Left lung (tissue), 10 donors: ENCODE measurements around the gene ZNF583. TPM values are rescaled to one million over a fixed set of nuclear protein-coding genes. Genes with fewer than 3 reads are reported as not detected.
A peak's percentile ranks its signal among the peaks of the same experiment; 100 is the strongest.

Source experiments
- ATAC-seq: fragments of 200-7000 bp; cut with Tn5 transposase; one replicate; pipeline ENCODE4 v1.9.1; 2020; ENCODE audit warnings: moderate library complexity
- DNase-seq, 4 donors: peaks; one replicate each; pipeline ENCODE4 v3.0.0-alpha.2; 2013 to 2020
- H3K27ac ChIP-seq, 2 donors: fragments of 200-600 bp; sonication (generic) in 1 of 2; one replicate each; pipeline versions ENCODE4 v1.5.0 to v1.8.0; 2020 to 2021
- H3K27me3 ChIP-seq, 2 donors: fragments of 200-600 bp; sonication (generic) in 1 of 2; one replicate each; pipeline versions ENCODE4 v1.5.0 to v1.8.0; 2020 to 2021
- H3K36me3 ChIP-seq, 2 donors: fragments of 200-600 bp; sonication (generic) in 1 of 2; one replicate each; pipeline versions ENCODE4 v1.5.0 to v1.8.0; 2020 to 2021
- H3K4me1 ChIP-seq, 2 donors: fragments of 200-600 bp; one replicate each; pipeline ENCODE4 v1.8.0; 2021
- H3K4me3 ChIP-seq, 2 donors: fragments of 200-600 bp; sonication (generic) in 1 of 2; one replicate each; pipeline versions ENCODE4 v1.5.0 to v1.8.0; 2020 to 2021; ENCODE audit warnings: mild to moderate bottlenecking in 1 of 2
- H3K9me3 ChIP-seq, 2 donors: fragments of 200-600 bp; sonication (generic) in 1 of 2; one replicate each; pipeline versions ENCODE4 v1.5.0 to v1.8.0; 2020 to 2021
- intact Hi-C, 2 donors: fragments of 100-400 bp; cut with DNase I; formaldehyde crosslinking; loops; one replicate each; pipeline versions ENCODE4 v1.11.2 to v1.14.2; 2022
- polyA plus RNA-seq, 6 donors: library from polyadenylated mRNA; unstranded; fragments of 120-200 nt; gene quantifications; one replicate each; pipeline ENCODE4 v1.2.1, GENCODE V29; 2013; ENCODE audit not compliant: insufficient read length in 6 of 6
- total RNA-seq, 2 donors: library from RNA; stranded (reverse); fragmentation: NEBNext Ultra II Directional; extraction: Animal tissue kit (Norgen Biotek cat#: 25700); gene quantifications; one replicate each; pipeline ENCODE4 v1.2.1, GENCODE V29; 2021
- TF ChIP-seq, protein P1 (sequence below), 2 donors: fragments of 200-600 bp; sonication (generic) in 1 of 2; IDR thresholded peaks; one replicate each; pipeline versions ENCODE4 v1.5.0 to v1.8.0; 2021; ENCODE audit warnings: antibody characterized with exemption in 2 of 2
- donor health status: DM: no; HTN: yes; CAD: no.
- donor health status: DM: no; HTN: no; CAD: no.

ZNF583 gene
- total and polyA plus RNA-seq, 8 donors: 4.8 to 13.8 (median 11.0) TPM

DNA sequence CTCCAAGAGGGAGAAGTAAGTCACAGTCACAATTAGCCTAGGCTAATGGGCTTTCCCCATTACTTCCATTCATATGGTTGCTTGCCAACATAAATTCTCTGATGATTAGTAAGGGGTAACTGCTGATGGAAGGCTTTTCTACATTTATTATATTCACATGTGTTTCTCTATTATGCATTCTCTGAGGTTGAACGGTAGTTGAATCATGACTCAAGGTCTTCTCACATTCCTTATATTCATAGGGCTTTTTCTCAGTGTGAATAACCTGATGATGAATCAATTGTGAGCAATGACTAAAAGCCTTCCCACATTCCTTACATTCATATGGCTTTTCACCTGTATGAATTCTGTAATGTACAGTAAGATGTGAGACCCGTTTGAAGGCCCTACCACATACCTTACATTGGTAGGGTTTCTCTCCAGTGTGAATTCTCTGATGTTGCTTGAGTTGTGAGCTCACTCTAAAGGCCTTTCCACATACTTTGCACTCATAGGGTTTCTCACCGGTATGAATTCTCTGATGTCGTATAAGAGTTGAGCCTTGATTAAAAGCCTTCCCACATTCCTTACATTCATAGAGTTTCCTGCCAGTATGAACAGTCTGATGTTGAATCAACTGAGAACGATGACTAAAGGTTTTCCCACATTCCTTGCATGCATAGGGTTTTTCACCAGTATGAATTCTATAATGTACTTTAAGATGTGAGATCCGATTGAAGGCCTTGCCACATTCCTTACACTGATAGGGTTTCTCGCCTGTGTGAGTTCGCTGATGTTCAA, 20.1 kb upstream of the ZNF583 start:
- intact Hi-C loops: no loop called here

DNA sequence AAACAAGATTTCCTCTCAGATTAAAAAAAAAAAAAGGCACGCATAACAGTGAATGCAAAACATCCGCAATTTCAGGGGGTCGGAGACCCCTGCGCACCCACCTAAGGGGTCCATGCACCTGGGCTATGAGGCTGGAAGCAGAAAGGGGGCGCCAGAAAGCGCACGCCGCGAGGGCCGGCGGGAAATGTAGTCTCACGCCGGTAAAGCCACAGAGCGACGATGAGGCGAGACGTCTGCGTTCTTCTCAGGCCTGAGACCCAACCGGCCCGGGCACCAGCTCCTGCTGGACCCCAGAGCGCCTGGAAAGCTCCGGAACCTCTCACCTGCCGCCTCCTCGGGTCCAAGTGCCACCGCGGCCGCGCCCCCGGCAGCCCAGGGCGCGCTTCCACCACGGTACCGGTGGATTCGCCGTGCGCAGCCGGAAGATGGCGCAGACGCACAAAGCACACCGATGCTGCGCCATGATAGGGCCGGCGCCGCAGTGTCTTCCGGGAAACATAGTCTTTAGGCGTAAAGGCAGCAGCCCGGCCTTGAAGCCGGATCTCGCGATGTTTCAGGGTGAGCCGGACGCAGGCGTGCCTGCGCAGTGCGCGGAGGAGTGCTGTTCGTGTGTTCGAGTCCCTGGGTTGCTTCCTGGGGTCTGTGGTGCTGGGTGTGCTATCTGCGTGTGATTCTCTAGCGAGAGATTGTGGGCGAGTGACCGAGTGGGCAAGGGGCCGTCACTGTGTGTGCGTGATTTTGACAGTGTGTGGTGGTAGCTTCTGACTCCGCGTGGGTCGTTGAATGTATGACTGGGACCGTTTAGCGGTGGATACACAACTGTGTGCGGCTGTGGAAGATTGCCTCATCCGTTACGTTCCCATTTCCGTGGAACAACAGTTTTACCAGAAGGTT, 10.8 kb upstream of the ZNF583 start, which contains the start of gene ZNF582:
Gene ZNF582 (minus strand): TSS at position 416 of the 894 bp plus-strand sequence. CDS start 1,782 bp downstream, outside the sequence.
- TF ChIP-seq, protein P1, sequence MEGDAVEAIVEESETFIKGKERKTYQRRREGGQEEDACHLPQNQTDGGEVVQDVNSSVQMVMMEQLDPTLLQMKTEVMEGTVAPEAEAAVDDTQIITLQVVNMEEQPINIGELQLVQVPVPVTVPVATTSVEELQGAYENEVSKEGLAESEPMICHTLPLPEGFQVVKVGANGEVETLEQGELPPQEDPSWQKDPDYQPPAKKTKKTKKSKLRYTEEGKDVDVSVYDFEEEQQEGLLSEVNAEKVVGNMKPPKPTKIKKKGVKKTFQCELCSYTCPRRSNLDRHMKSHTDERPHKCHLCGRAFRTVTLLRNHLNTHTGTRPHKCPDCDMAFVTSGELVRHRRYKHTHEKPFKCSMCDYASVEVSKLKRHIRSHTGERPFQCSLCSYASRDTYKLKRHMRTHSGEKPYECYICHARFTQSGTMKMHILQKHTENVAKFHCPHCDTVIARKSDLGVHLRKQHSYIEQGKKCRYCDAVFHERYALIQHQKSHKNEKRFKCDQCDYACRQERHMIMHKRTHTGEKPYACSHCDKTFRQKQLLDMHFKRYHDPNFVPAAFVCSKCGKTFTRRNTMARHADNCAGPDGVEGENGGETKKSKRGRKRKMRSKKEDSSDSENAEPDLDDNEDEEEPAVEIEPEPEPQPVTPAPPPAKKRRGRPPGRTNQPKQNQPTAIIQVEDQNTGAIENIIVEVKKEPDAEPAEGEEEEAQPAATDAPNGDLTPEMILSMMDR (IDR thresholded peaks at IDR 0.05): peak; percentile 54 to 72
- intact Hi-C loops: no loop called here
- peak; percentile 100 for ATAC-seq

More for the DNA sequence above, 20.1 kb upstream of the ZNF583 start:
- Histone ChIP-seq H3K27ac (no peak overlapping the region), H3K36me3 (peaks cover 0 to 54% of the 10 kb centered on the region in 2 donors), H3K9me3 (peaks cover 0 to 96% of the 10 kb centered on the region in 2 donors), H3K27me3 (no peaks in the 10 kb centered on the region), H3K4me3 (no peak overlapping the region), H3K4me1 (no peaks in the 10 kb centered on the region)
- DNase-seq: no peak
- ATAC-seq: no peak
- TF ChIP-seq, protein P1 (IDR thresholded peaks at IDR 0.05): no peak

DNA sequence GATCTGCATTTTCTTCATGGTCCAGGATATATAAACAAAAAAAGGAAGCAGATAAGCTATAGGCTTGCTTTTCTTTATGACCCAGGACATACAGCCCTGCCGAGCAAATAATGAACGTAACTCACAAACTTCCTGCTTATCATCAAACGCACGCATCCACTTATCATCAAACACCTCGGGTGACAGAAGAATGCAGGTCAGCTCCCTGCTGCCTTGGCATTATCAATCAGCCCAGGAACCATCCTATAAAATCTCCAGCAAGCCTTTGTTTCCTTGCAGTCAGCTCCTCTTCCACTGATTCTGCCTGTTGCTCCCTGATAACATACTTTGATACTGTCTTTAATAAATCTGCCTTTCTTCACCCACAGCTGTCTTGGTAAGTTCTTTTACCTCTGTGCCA, 5.3 kb upstream of the ZNF583 start:
- Histone ChIP-seq H3K9me3 (peaks cover 0 to 83% of the 10 kb centered on the region in 2 donors), H3K27ac (no peak overlapping the region), H3K4me1 (peaks cover 0 to 7% of the 10 kb centered on the region in 2 donors), H3K27me3 (no peaks in the 10 kb centered on the region), H3K4me3 (no peak overlapping the region), H3K36me3 (peaks cover 0 to 26% of the 10 kb centered on the region in 2 donors)
- ATAC-seq: no peak
- intact Hi-C loops: no loop called here
- TF ChIP-seq, protein P1 (IDR thresholded peaks at IDR 0.05): no peak
- no peak for DNase-seq

More for the DNA sequence above, 10.8 kb upstream of the ZNF583 start, which contains the start of gene ZNF582:
- Histone ChIP-seq H3K27ac (peak within 1 kb of the TSS; percentile 87 to 88), H3K4me3 (peak within 1 kb of the TSS; percentile 55 to 63), H3K9me3 (peaks cover 0 to 74% of the 10 kb centered on the region in 2 donors), H3K36me3 (peaks cover 0 to 40% of the 10 kb centered on the region in 2 donors), H3K27me3 (no peaks in the 10 kb centered on the region), H3K4me1 (peaks cover 5 to 12% of the 10 kb centered on the region in 2 donors)
- peak; percentile 94 to 98 (median 96) for DNase-seq

DNA sequence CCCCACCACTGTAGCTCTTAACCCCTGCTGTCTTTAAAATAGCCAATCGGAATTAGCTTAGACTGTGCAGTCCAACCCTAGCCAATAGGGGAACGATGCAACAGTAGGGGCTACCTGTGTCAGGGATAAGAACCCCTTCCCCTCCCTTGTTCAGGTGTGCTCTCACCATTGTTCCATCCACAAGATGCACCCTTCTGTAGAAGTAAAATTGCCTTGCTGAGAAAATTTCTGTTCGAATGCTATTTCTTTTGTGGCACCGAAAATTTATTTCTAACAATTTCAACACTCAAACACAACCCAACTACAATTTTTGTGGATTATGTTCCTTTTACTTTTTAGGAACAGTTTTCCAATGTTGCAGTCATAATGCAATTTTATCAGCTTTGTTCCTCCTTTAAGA, 3.6 kb upstream of the ZNF583 start:
- peaks cover 0 to 68% of the 10 kb centered on the region in 2 donors for H3K9me3 ChIP-seq
- intact Hi-C loops: no loop called here
- DNase-seq: no peak

More for the DNA sequence above, 3.6 kb upstream of the ZNF583 start:
- H3K4me1 ChIP-seq: peaks cover 4 to 14% of the 10 kb centered on the region in 2 donors
- no peaks in the 10 kb centered on the region for H3K27me3 ChIP-seq
- H3K36me3 ChIP-seq: peaks cover 0 to 26% of the 10 kb centered on the region in 2 donors
- no peak overlapping the region for H3K27ac ChIP-seq
- TF ChIP-seq, protein P1 (IDR thresholded peaks at IDR 0.05): no peak
- no peak overlapping the region for H3K4me3 ChIP-seq
- ATAC-seq: no peak
